TTC549 (cell line): ENCODE measurements around the gene SETD9.
A peak's percentile ranks its signal among the peaks of the same experiment; 100 is the strongest.

Experiments used
- FAIRE-seq: peaks from 2 replicates; lab custom pipeline; 2012; peaks lifted over from hg19 to GRCh38; lab: Jason Lieb, UNC

SETD9 gene

DNA sequence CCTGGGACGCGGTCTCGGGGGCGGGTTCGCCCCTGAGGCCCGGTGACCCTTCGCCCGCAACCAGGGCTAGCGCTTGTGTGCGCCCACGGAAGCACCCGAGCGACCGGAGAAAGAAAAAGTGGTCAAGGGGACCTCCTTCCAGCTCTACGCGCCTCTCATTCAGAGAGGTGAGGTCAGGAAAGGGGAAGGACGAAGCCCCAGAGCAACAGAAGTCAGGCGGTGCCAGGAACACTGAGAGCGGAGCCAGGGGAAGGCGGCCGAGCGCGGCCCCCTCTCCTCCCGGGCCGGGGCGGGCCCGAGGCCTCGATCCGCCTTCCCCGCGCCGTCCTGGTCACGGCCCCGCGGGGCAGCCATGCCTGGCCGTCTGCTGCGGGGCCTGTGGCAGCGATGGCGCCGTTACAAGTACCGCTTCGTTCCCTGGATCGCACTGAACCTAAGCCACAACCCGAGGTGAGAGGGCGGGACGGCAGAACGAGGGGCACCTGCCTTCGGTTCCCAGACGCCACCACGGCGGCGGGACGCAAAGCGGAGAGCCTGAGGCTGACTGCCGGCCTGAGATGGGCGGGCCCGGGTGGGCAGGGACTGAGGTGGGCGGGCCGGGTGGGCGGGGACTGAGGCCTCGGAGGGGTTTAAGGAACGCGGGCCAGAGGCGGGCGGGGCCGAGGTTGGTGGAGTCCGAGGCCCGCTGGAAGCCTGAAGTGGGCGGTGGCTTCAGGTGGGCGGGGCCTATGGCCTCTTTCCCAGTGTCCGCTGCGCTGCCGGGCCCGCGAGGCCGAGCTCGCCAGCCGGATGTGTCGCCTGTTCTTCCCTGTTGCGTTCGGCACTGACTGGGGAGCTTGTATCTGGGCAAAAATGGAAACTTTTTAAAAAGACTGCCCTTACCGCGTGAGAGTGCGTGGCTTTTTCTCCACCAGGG is at the start of gene SETD9:
TSS of gene SETD9 (plus strand) at position 303 of the 916 bp plus-strand sequence. CDS start at position 353, 50 bp downstream.
- no peak for FAIRE-seq

GRCh38 chr5:56861893-56862485 is 47.4 kb upstream of the SETD9 start:
- no peak for FAIRE-seq

- FAIRE-seq, result no peak
Measured at GRCh38 chr5:56862909-56863308, 46.5 kb upstream of the SETD9 start.

- FAIRE-seq, result no peak
Measured at GRCh38 chr5:56871777-56872176, 37.6 kb upstream of the SETD9 start.

DNA sequence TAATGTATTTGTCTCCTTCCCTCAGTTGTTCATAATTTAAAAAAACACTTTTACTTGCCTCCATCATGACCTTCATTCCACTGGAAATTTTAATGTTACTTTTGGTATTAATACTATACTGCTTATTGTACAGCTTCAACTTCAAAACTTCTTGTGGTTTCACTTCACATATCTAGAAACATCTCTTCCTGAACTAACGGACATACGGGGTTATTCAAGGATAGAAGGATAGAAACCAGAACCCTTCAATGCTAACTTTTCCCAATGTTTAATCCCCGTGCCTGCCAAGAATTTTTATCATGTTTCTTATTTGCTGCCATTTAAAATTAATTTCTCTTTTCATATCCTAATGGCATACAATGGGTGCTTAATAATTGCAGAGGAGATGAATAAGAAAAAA is 36.3 kb upstream of the SETD9 start:
- no peak for FAIRE-seq

DNA sequence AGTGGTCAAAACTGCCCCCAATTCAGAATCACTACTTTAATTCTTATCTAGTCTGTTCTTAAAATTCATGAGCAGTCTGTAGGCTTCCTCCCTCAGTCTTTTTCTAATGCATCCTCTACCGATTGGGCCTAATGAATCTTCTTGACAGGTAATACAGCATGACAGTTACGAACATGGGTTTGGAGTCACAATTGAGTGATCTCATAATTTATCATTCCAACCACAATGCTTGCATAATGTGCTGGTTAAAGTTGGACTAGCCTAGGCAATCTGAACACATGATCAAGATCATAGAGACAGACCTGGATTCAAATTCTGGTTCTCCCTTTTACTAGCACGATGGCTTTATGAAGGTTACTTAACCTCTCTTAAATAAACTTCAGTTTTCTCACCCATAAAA is 33.1 kb upstream of the SETD9 start:
- FAIRE-seq, result no peak

DNA sequence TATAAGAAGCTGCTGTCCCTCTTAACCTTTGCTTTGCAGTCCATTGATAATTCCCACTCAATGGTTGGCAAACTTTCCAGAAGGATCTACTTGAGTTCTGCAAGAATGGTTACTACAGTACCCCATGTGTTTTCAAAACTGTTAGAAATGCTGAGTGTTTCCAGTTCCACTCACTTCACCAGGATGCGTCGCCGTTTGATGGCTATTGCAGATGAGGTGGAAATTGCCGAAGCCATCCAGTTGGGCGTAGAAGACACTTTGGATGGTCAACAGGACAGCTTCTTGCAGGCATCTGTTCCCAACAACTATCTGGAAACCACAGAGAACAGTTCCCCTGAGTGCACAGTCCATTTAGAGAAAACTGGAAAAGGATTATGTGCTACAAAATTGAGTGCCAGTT is 27.8 kb upstream of the SETD9 start:
- FAIRE-seq, result no peak

DNA sequence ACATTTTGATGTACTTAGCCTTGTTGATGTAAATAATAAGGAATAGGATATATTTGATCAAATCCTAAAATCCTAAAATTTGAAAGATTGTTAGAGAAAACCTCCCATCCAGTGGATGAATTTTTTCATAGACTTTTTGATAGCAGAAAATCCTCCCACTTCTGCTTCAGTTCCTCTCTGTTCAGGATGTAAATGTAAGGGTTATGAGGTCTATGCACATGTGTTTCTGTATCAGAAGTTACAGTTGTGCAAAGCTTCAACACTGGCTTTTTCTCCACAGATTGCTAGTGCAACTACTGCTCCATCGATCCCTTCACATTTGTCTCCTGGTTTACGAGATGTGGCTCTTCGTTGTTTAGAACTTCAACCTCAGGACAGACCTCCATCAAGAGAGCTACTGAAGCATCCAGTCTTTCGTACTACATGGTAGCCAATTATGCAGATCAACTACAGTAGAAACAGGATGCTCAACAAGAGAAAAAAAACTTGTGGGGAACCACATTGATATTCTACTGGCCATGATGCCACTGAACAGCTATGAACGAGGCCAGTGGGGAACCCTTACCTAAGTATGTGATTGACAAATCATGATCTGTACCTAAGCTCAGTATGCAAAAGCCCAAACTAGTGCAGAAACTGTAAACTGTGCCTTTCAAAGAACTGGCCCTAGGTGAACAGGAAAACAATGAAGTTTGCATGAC is 16.0 kb upstream of the SETD9 start:
- FAIRE-seq, result no peak

GRCh38 chr5:56896763-56897162 is 12.6 kb upstream of the SETD9 start:
- FAIRE-seq, result no peak

DNA sequence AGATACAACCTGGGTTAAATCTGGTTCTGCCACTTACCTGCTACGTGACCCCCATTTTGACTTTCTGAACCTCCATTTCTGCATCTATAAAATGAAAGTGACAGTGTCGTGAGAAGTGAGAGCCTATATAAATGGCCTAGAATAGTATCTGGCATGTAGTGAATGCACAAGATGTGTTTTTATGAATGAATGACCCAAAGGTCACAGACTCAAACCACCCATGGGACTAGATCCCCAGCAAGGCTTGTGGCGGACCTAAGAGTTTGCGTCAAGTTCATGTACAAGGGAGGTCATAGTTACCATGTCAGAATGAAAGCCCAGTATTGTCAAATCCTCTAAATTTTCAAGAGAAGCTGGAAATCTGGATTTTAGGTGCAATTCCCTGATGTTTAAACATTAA is 11.2 kb upstream of the SETD9 start:
- FAIRE-seq, result no peak

GRCh38 chr5:56900395-56900794 is 9.0 kb upstream of the SETD9 start:
- no peak for FAIRE-seq

- FAIRE-seq, result peak; percentile 81
Measured at GRCh38 chr5:56900858-56901578, 8.4 kb upstream of the SETD9 start.

GRCh38 chr5:56908942-56909293 is 478 bp upstream of the SETD9 start:
- no peak for FAIRE-seq

DNA sequence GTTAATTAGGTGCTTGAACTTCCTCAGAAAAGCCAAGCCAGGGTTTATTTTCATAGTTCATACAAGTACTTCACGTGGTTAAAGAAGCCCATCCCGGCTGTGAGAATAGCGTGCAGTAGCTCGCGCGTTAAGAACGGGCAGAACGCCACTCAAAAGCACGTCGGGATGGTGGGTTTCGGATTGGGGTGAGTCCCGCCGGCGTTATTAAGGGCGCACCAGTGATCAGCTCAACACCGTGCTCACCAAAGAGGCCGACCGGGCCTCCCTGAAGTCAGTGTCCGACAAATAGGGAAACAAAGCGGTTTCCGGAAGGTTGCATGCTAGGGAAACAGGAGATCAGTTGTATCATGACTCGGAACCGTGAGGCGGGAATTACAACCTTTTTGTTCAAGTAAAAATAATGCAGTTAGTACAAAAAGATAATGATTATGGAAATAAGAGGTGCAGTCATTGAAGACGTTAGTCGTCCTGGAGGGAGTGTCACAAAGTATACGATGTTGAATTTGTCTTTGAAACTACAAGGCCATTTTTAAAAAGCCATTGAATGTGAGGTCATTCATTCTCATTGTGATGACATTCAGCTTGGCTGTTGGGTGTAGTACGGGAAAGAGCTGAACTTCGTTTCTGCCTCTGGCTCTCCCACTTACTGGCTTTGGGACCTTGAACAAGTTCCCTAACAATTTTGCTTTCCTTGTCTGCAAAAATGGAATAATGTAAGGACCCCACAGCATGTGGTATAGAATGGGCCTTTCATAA is 992 bp downstream of the SETD9 start:
- no peak for FAIRE-seq

DNA sequence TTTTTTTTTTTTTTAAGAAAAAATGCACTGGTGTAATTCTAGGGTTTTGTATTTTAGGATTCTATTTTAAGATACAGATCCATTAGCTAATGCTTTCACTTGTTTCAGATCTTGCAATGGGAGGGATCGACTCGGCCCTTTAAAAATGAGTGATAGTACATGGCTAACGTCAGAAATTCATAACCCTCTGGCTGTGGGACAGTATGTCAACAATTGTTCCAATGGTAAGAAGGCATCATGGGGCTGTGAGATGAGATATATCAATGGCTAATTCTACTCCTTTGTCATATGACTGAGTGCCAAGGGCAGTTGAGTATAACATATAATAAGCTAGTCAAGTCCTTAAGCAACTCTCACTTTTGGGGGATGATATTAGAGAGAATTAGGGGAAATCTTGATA is 4.4 kb downstream of the SETD9 start:
- FAIRE-seq, result no peak

DNA sequence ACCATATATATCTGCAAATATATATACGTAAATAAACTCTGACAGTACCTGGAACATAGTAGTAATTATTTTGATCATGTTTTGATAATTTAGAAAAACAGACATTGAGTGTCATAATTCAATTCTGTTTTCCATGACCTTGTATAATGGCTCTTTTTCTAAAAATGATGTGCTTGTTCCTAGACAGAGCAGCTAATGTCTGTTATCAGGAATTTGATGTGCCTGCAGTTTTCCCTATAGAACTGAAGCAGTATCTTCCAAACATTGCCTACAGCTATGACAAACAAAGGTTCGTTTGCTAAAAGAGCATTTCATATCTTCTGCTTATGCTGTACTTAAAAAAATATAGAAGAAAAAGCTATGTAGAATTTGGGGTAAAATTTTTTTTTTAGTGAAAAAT is 5.3 kb downstream of the SETD9 start:
- FAIRE-seq, result no peak

DNA sequence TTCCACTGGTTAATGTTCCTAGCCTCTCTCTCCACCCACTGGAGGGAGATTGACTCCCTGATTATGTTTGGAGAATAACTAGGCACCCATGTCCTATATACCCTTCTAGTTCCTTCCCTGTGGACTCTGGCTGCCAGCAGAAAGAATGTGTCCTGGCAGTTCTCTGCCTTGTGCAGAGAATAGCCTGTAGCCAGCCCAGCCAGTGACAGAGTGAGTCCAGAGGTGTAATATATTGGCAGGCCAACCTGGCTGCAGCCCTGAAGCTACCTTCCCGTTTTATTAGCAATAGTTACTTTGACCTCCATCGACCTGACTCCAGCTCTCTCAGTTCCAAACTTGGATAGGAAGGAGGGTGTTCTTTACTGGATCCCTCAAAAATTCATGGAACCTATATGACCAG is 8.1 kb downstream of the SETD9 start:
- FAIRE-seq, result no peak

DNA sequence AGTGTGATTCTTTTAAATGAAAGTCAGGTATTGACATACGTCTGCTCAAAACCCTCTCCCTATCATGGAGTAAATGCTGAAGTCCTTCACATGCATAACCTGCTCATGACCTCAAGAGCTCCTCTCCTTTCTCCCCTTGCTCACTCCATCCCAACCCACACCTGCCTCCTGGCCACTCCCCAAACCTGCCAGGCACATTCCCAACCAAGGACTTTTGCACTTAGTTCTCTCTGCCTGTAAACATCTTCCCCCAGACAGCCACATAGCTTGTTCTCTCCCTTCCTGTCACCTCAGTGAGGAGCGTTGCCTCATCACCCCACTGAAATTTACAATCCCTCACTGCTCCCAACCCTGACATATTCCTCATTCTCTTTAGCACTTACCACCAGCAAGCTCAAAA is 8.7 kb downstream of the SETD9 start:
- no peak for FAIRE-seq

- no peak for FAIRE-seq
Measured at GRCh38 chr5:56919942-56920662, 10.7 kb downstream of the SETD9 start.

DNA sequence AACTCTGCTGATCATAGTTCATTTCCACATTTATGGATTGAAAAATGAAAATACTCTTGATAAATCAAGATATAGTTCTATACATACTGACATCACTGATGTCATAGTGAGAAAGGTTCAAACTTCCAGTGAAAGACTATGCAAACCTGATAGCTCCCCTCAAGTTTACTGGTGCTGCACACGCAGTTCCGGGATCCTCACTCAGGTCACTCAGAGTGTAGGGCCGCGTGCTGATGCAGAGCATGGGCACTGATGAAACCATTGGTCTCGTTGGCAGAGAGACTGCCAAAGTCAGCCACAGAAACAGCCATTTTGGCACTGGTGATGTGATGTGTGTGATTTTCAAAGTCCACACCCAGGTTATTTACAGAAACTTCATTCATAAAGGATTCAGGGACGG is 13.5 kb downstream of the SETD9 start:
- FAIRE-seq, result no peak

GRCh38 chr5:56934325-56934724 is 24.9 kb downstream of the SETD9 start:
- FAIRE-seq, result no peak
